Neuronal stem cell (in vitro differentiated cells): ENCODE results near the gene ZFYVE16.
A peak's percentile ranks its signal among the peaks of the same experiment; 100 is the strongest.

Experiments
- DNase-seq: peaks from one replicate; pipeline ENCODE4 v3.0.0-alpha.2; 2013; ENCODE audit warnings: low spot score
- H2AFZ ChIP-seq: one replicate; pipeline ENCODE4 v1.6.1; 2013; ENCODE audit warnings: mild to moderate bottlenecking, low read length, inconsistent platforms
- H2AK5ac ChIP-seq: 2 replicates; pipeline ENCODE4 v1.6.1; 2013; ENCODE audit warnings: low read depth, mild to moderate bottlenecking, inconsistent platforms, low read length, moderate library complexity, mixed read lengths
- H2BK120ac ChIP-seq: 2 replicates; pipeline ENCODE4 v1.6.1; 2013; ENCODE audit warnings: low read depth, mild to moderate bottlenecking, inconsistent platforms, low read length, moderate library complexity, mixed read lengths
- H2BK12ac ChIP-seq: one replicate; pipeline ENCODE4 v1.6.1; 2013; ENCODE audit warnings: low read length, inconsistent platforms
- H2BK15ac ChIP-seq: 2 replicates; pipeline ENCODE4 v1.6.1; 2013; ENCODE audit warnings: mild to moderate bottlenecking, low read length, inconsistent platforms, mixed read lengths
- H2BK5ac ChIP-seq: one replicate; pipeline ENCODE4 v1.6.1; 2013; ENCODE audit warnings: inconsistent platforms, mild to moderate bottlenecking, low read length, moderate library complexity
- H3K14ac ChIP-seq: one replicate; pipeline ENCODE4 v1.6.1; 2013; ENCODE audit warnings: low read length, inconsistent platforms
- H3K18ac ChIP-seq: 2 replicates; pipeline ENCODE4 v1.6.1; 2013; ENCODE audit warnings: low read length, inconsistent platforms
- H3K23ac ChIP-seq: 2 replicates; pipeline ENCODE4 v1.6.1; 2013; ENCODE audit warnings: low read depth, mild to moderate bottlenecking, mixed read lengths, low read length, inconsistent platforms; ENCODE audit not compliant: poor library complexity
- H3K27ac ChIP-seq: replicated peaks from 3 replicates; pipeline ENCODE4 v1.5.1; 2013; ENCODE audit warnings: low read length, inconsistent platforms
- H3K27me3 ChIP-seq, 3 experiments: 2 replicates each; pipeline ENCODE4 v1.6.1; 2013; ENCODE audit warnings: low read length in 3 of 3, mild to moderate bottlenecking in 2 of 3, inconsistent platforms in 1 of 3, low read depth in 1 of 3, mixed read lengths in 1 of 3, moderate library complexity in 1 of 3; ENCODE audit not compliant: control insufficient read depth in 3 of 3, insufficient read depth in 3 of 3
- H3K36me3 ChIP-seq, 2 donors: replicated peaks in 1 of 2; 2 replicates each; pipeline ENCODE4 v1.6.1; 2013; ENCODE audit warnings: low read length in 2 of 2; ENCODE audit not compliant: control insufficient read depth in 2 of 2, insufficient read depth in 2 of 2
- H3K4ac ChIP-seq: 2 replicates; pipeline ENCODE4 v1.6.1; 2013; ENCODE audit warnings: inconsistent platforms, mild to moderate bottlenecking, low read length, moderate library complexity
- H3K4me1 ChIP-seq, 2 donors: 1 replicate in 1 of 2; 2 replicates in 1 of 2; pipeline ENCODE4 v1.6.1; 2013; ENCODE audit warnings: low read length in 2 of 2, low read depth in 1 of 2; ENCODE audit not compliant: control insufficient read depth in 2 of 2, insufficient read depth in 1 of 2
- H3K4me2 ChIP-seq: one replicate; pipeline ENCODE4 v1.6.1; 2013; ENCODE audit warnings: mild to moderate bottlenecking, low read length, inconsistent platforms; ENCODE audit not compliant: insufficient read depth, poor library complexity, severe bottlenecking
- H3K4me3 ChIP-seq, 2 donors: 2 replicates each; pipeline ENCODE4 v1.5.1; 2013; ENCODE audit warnings: low read length in 2 of 2, mild to moderate bottlenecking in 2 of 2, inconsistent platforms in 1 of 2, moderate library complexity in 1 of 2
- H3K79me1 ChIP-seq: one replicate; pipeline ENCODE4 v1.6.1; 2013; ENCODE audit warnings: low read depth, mild to moderate bottlenecking, inconsistent platforms, low read length, moderate library complexity
- H3K9ac ChIP-seq: one replicate; pipeline ENCODE4 v1.6.1; 2013; ENCODE audit warnings: mild to moderate bottlenecking, low read depth, low read length, inconsistent platforms; ENCODE audit not compliant: poor library complexity
- H3K9me3 ChIP-seq, 2 donors: replicated peaks in 1 of 2; 2 replicates each; pipeline versions ENCODE3 to v1.6.1; 2013; ENCODE audit warnings: low read length in 2 of 2, mild to moderate bottlenecking in 2 of 2, inconsistent platforms in 1 of 2, low read depth in 1 of 2, mixed read lengths in 1 of 2, moderate library complexity in 1 of 2; ENCODE audit not compliant: control insufficient read depth in 2 of 2, insufficient read depth in 1 of 2
- H4K8ac ChIP-seq: one replicate; pipeline ENCODE4 v1.6.1; 2013; ENCODE audit warnings: low read depth, mild to moderate bottlenecking, inconsistent platforms, low read length, moderate library complexity
- H4K91ac ChIP-seq: one replicate; pipeline ENCODE4 v1.6.1; 2013; ENCODE audit warnings: low read length, low read depth, mild to moderate bottlenecking, inconsistent platforms; ENCODE audit not compliant: poor library complexity
- WGBS, 2 donors: extraction: QIAGEN DNeasy Blood & Tissue Kit; methylation state at CpG; one replicate each; pipeline ENCODE4 v1.1.7; 2013; ENCODE audit warnings: missing lambda C conversion rate in 2 of 2, mixed read lengths in 1 of 2; ENCODE audit not compliant: insufficient read length in 2 of 2, insufficient replicate concordance in 1 of 2; ENCODE audit errors: extremely low coverage in 2 of 2; 5-methylcytosine and 5-hydroxymethylcytosine counted together

Gene ZFYVE16

DNA sequence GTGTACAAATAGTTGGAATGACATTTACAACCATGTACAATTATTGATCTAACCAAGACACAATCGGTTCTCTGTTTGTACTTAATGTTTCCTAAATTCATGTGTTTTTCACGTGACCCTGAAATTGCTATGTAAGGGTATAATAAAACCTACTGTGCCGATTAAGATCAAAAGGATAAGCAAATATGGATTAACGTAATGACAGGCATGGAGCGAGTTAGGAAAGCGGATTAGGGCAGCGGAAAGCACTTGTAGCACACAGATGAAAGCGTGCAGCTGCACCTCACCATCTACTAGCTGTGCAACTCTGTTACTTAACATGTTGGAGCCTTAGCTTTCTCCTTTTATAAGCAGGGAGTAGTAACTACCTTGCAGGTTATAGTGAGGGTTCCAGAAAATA lies 38.3 kb upstream of the ZFYVE16 start:
- Histone ChIP-seq H3K79me1 (no peaks in the 10 kb centered on the region), H3K4me2 (no peak overlapping the region), H3K27ac (peak overlapping the region; percentile 72), H2AK5ac (no peak overlapping the region), H3K9ac (no peak overlapping the region), H2AFZ (peak overlapping the region; percentile 81), H4K8ac (no peak overlapping the region), H3K14ac (no peak overlapping the region), H4K91ac (no peak overlapping the region), H2BK12ac (no peak overlapping the region), H3K4me1 (peaks cover 7 to 21% of the 10 kb centered on the region in 2 donors), H2BK120ac (no peak overlapping the region), H3K4ac (no peak overlapping the region), H3K9me3 (peaks cover 2 to 3% of the 10 kb centered on the region in 2 donors), H3K36me3 (no peaks in the 10 kb centered on the region), H3K27me3 (no peaks in the 10 kb centered on the region), H3K4me3 (no peak overlapping the region), H3K18ac (no peak overlapping the region), H2BK15ac (no peak overlapping the region), H3K23ac (no peak overlapping the region), H2BK5ac (no peak overlapping the region)
- no CpG with 5 or more reads among the region's 8 CpGs for WGBS, 2 donors
- no peak for DNase-seq

GRCh38 chr5:80370390-80370789 lies 37.5 kb upstream of the ZFYVE16 start:
- Histone ChIP-seq H2BK12ac (no peak overlapping the region), H3K27ac (peak overlapping the region; percentile 85), H3K4me3 (peak overlapping the region in 1 of 2 donors; percentile 13), H2BK15ac (no peak overlapping the region), H4K8ac (no peak overlapping the region), H3K23ac (no peak overlapping the region), H3K36me3 (no peaks in the 10 kb centered on the region), H2AFZ (peak overlapping the region; percentile 81), H3K4me2 (no peak overlapping the region), H3K9me3 (peaks cover 2 to 3% of the 10 kb centered on the region in 2 donors), H3K14ac (no peak overlapping the region), H3K27me3 (no peaks in the 10 kb centered on the region), H2BK120ac (no peak overlapping the region), H2AK5ac (no peak overlapping the region), H4K91ac (no peak overlapping the region), H3K79me1 (no peaks in the 10 kb centered on the region), H2BK5ac (no peak overlapping the region), H3K4ac (no peak overlapping the region), H3K9ac (no peak overlapping the region), H3K4me1 (peaks cover 7 to 21% of the 10 kb centered on the region in 2 donors), H3K18ac (no peak overlapping the region)
- no peak for DNase-seq
- WGBS, 2 donors: no CpG with 5 or more reads among the region's 1 CpG

DNA sequence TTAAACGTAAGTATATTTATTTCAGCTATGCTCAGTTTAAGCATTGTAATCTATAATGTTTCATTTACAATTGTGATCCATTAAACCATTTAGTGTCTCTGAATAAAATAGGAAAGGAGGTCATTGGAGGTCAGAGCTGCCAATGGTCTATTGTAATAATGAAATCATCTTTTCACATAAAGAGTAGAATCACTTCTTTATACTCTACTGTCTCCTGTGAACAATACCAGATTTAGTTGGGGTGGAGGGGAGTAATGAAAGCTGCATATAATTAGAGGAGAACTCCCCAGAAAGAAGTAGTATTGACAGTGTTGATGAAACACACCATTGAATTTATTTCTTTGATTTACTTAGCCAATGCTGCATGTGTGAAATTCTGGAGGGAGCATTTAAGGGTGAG lies 35.1 kb upstream of the ZFYVE16 start:
- H4K91ac ChIP-seq: no peak overlapping the region
- H3K4me3 ChIP-seq: no peak overlapping the region
- H2AFZ ChIP-seq: no peak overlapping the region
- H3K18ac ChIP-seq: no peak overlapping the region
- H3K36me3 ChIP-seq: no peaks in the 10 kb centered on the region
- peaks cover 7 to 21% of the 10 kb centered on the region in 2 donors for H3K4me1 ChIP-seq
- H2BK5ac ChIP-seq: no peak overlapping the region
- H3K9ac ChIP-seq: no peak overlapping the region
- no peak overlapping the region for H3K14ac ChIP-seq
- H3K79me1 ChIP-seq: no peaks in the 10 kb centered on the region
- no peaks in the 10 kb centered on the region for H3K27me3 ChIP-seq
- no peak overlapping the region for H2BK15ac ChIP-seq
- no peak overlapping the region for H2AK5ac ChIP-seq
- H2BK120ac ChIP-seq: no peak overlapping the region
- no peak overlapping the region for H2BK12ac ChIP-seq
- H3K4me2 ChIP-seq: no peak overlapping the region
- H3K9me3 ChIP-seq: peaks cover 2 to 3% of the 10 kb centered on the region in 2 donors
- no peak overlapping the region for H3K23ac ChIP-seq
- no peak for DNase-seq
- no CpG with 5 or more reads among the region's 1 CpG for WGBS, 2 donors
- no peak overlapping the region for H3K27ac ChIP-seq
- no peak overlapping the region for H4K8ac ChIP-seq
- H3K4ac ChIP-seq: no peak overlapping the region

GRCh38 chr5:80374188-80374587 lies 33.7 kb upstream of the ZFYVE16 start:
- Histone ChIP-seq H2BK5ac (no peak overlapping the region), H3K27me3 (no peaks in the 10 kb centered on the region), H3K4me3 (no peak overlapping the region), H2AFZ (no peak overlapping the region), H4K8ac (no peak overlapping the region), H3K9me3 (peaks cover 2 to 3% of the 10 kb centered on the region in 2 donors), H3K4ac (no peak overlapping the region), H3K27ac (no peak overlapping the region), H3K14ac (no peak overlapping the region), H2AK5ac (no peak overlapping the region), H3K23ac (no peak overlapping the region), H3K4me1 (peaks cover 7 to 21% of the 10 kb centered on the region in 2 donors), H4K91ac (no peak overlapping the region), H2BK15ac (no peak overlapping the region), H3K79me1 (no peaks in the 10 kb centered on the region), H3K9ac (no peak overlapping the region), H3K4me2 (no peak overlapping the region), H2BK12ac (no peak overlapping the region), H2BK120ac (no peak overlapping the region), H3K18ac (no peak overlapping the region), H3K36me3 (no peaks in the 10 kb centered on the region)
- DNase-seq: no peak
- WGBS, 2 donors: no CpG with 5 or more reads among the region's 3 CpGs
